Ovary (tissue), 9 donors: Measurements from ENCODE around the gene LRCH1. TPM values are rescaled to one million over a fixed set of nuclear protein-coding genes. Genes with fewer than 3 reads are reported as not detected.

ENCODE experiments used
- DNase-seq, 5 donors: peaks; one replicate each; pipeline ENCODE4 v3.0.0-alpha.2; 2019 to 2020
- H3K27ac ChIP-seq, 2 donors: fragments of 200-600 bp; one replicate each; pipeline versions ENCODE4 v1.5.1 to v1.8.0; 2019 to 2022
- H3K27me3 ChIP-seq: fragments of 200-600 bp; one replicate; pipeline ENCODE4 v1.8.0; 2022
- H3K36me3 ChIP-seq: fragments of 200-600 bp; sonication (generic); one replicate; pipeline ENCODE4 v1.5.1; 2019
- H3K4me1 ChIP-seq: one replicate; pipeline ENCODE4 v1.8.1; 2013; ENCODE audit warnings: mild to moderate bottlenecking, moderate library complexity; ENCODE audit not compliant: insufficient read depth
- H3K4me3 ChIP-seq: fragments of 200-600 bp; sonication (generic); one replicate; pipeline ENCODE4 v1.5.1; 2017
- H3K9me3 ChIP-seq, 2 donors: fragments of 200-600 bp in 1 of 2; sonication (generic) in 1 of 2; one replicate each; pipeline versions ENCODE4 v1.5.1 to v1.8.1; 2013 to 2019; ENCODE audit warnings: mild to moderate bottlenecking in 1 of 2, moderate library complexity in 1 of 2
- CTCF ChIP-seq, 3 donors: fragments of 450-650 bp in 2 of 3; fragments of 200-600 bp in 1 of 3; IDR thresholded peaks; one replicate each; pipeline versions ENCODE4 v1.5.1 to v1.8.0; 2016 to 2022; ENCODE audit warnings: antibody characterized with exemption in 3 of 3, mild to moderate bottlenecking in 1 of 3
- EP300 ChIP-seq: sonication (generic); formaldehyde crosslinking; IDR thresholded peaks from one replicate; pipeline ENCODE4 v1.6.1; 2017; ENCODE audit warnings: antibody characterized with exemption
- POLR2A ChIP-seq: fragments of 450-650 bp; IDR thresholded peaks from one replicate; pipeline ENCODE4 v1.6.1; 2017; ENCODE audit warnings: antibody characterized with exemption, mild to moderate bottlenecking, moderate library complexity
- WGBS, 3 donors: extraction: QIAGEN DNeasy Blood & Tissue Kit in 1 of 3; methylation state at CpG; one replicate each; pipeline versions ENCODE4 v1.1.5 to v1.1.7; 2013 to 2017; 5-methylcytosine and 5-hydroxymethylcytosine counted together
- intact Hi-C, 4 donors: fragments of 100-400 bp; cut with DNase I; formaldehyde crosslinking; loops; one replicate each; pipeline versions ENCODE4 v1.11.0 to v1.15.1; 2022 to 2023
- polyA plus RNA-seq, 2 donors: library from polyadenylated mRNA; stranded (reverse); fragments of 200-250 nt in 1 of 2; fragments of 350-450 nt in 1 of 2; fragmentation: Illumina TruSeq in 1 of 2; extraction: RNeasy Lipid Tissue Mini Kit (QIAGEN cat#74804) in 1 of 2; gene quantifications; one replicate each; pipeline ENCODE4 v1.2.3, GENCODE V29; 2013 to 2014
- total RNA-seq, 7 donors: library from RNA; depleted of rRNA in 2 of 7; stranded (reverse); fragments of >200 nt in 2 of 7; fragmentation: NEBNext Ultra II Directional in 3 of 7; extraction: Animal tissue kit (Norgen Biotek cat#: 25700) in 3 of 7; gene quantifications; one replicate each; pipeline versions ENCODE4 v1.1.0 to v1.2.4, GENCODE V29; 2016 to 2023
- donor health status: DM: no; HTN: no; CAD: no; lungs with moderate emphysema.
- donor health status: DM: no; HTN: no; CAD: no.
- donor health status: Bipolar disorder and iron deficiency.
- donor health status: DM: yes; HTN: yes; CAD: no.
- donor health status: DM: no; HTN: no; CAD: no.
- donor health status: DM: yes; HTN: yes; CAD: no.

The LRCH1 gene
- total and polyA plus RNA-seq, 9 donors: 7.6 to 19.3 (median 15.8) TPM

DNA sequence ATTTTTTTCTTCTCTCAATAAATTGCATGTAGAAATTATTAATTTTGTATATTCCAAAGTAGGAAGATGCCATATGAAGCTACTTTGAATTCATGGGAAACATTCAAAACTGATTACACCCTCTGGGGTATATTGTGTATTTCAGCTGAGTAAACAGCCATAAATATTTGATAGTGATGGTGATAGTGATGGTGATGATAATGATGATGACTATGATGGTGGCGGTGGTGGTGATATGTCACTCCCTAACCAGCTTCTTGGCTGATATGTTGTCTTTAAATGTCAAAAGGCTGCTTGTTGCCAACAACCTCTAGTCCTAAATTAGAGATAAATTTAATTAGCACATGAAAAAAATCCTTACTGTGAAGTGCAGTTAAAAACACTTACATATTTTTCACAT, 102.0 kb downstream of the LRCH1 start:
- Histone ChIP-seq H3K27me3 (no peaks in the 10 kb centered on the region), H3K4me3 (no peak overlapping the region), H3K9me3 (no peaks in the 10 kb centered on the region), H3K36me3 (no peaks in the 10 kb centered on the region), H3K4me1 (peaks cover 6% of the 10 kb centered on the region), H3K27ac (peak overlapping the region in 1 of 2 donors; percentile 64)
- TF ChIP-seq POLR2A (no peak), CTCF (IDR thresholded peaks at IDR 0.05) (no peak), EP300 (no peak)
- DNase-seq: no peak
- 49 to 64% (median 63%) methylated on average over 1 of the region's 1 CpG for WGBS, 3 donors
- intact Hi-C loops: no loop called here

DNA sequence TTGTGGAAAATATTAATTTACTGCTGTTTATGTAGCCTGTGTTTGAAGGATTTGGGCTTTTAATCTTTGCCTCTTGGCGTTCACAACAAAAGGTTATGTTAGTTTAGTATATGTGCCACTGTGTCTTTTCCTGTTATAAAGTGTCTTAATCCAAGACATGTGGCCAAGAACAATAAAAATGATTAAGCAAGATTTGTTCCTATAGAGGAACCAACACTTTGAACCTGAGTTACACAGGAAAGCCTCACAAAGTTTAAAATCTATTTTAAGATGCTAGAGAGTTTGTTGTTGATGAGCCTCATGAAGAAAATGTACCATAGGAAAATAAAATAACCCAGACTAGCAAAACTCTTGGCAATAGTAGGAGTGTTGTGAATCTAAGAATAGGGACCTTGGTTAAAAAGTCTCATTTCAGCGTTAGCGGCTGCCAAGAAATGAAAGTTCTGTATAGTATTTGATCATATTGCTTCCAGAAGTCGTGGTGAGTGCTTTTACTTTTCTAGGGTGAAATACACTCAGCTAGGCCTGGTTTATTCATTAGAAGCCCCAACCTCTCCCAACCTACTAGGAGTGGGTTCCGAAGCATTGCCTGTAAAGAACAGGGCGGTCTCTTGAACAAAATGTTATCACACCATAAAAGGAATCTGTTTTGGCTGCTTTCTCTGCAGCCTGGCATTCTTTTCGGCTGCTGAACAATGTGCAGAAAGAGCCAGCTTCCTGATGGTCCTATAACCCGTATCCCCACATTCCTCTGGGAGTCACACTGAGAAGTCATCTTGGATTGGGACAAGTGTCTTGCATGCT, 102.6 kb downstream of the LRCH1 start:
- 8 to 15% (median 13%) methylated on average over 8 of the region's 8 CpGs for WGBS, 3 donors
- intact Hi-C loops: no loop called here
- H3K4me3 ChIP-seq: no peak overlapping the region
- no peak for DNase-seq
- H3K27me3 ChIP-seq: no peaks in the 10 kb centered on the region
- no peaks in the 10 kb centered on the region for H3K9me3 ChIP-seq
- H3K4me1 ChIP-seq: peaks cover 6% of the 10 kb centered on the region
- TF ChIP-seq EP300: no peak
- TF ChIP-seq CTCF (IDR thresholded peaks at IDR 0.05): no peak
- no peak for TF ChIP-seq POLR2A
- H3K27ac ChIP-seq: peak overlapping the region; percentile 12 to 64
- H3K36me3 ChIP-seq: no peaks in the 10 kb centered on the region

DNA sequence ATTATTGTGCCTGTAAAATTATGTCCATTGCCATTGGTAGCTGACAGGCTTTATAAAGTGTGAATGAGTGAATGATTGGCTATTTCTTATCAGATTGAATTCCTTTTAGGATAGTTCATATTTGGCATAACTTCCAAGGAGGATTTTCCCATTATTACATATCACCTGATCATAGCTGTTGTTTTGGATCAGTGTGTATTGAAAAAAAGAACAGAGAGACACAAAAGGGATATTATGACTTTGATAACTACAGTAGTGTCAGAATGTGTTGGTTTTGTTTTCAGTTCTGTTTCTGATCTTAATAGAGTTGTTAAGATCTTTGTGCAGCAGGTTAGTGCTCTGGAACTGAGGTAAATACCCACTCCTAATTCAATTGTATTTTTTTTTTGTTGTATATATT, 103.8 kb downstream of the LRCH1 start:
- Histone ChIP-seq H3K9me3 (no peaks in the 10 kb centered on the region), H3K27ac (no peak overlapping the region), H3K27me3 (no peaks in the 10 kb centered on the region), H3K4me1 (peaks cover 6% of the 10 kb centered on the region), H3K4me3 (no peak overlapping the region), H3K36me3 (no peaks in the 10 kb centered on the region)
- no peak for DNase-seq
- intact Hi-C loops: no loop called here
- TF ChIP-seq POLR2A (no peak), CTCF (IDR thresholded peaks at IDR 0.05) (no peak), EP300 (no peak)

- H3K4me1 ChIP-seq: peaks cover 6% of the 10 kb centered on the region
- H3K36me3 ChIP-seq: no peaks in the 10 kb centered on the region
- 78 to 84% (median 82%) methylated on average over 6 of the region's 6 CpGs for WGBS, 3 donors
- H3K4me3 ChIP-seq: no peak overlapping the region
- no peak overlapping the region for H3K27ac ChIP-seq
- intact Hi-C loops: no loop called here
- H3K9me3 ChIP-seq: no peaks in the 10 kb centered on the region
- no peaks in the 10 kb centered on the region for H3K27me3 ChIP-seq
- no peak for DNase-seq
- no peak for TF ChIP-seq CTCF (IDR thresholded peaks at IDR 0.05)
- no peak for TF ChIP-seq EP300
- no peak for TF ChIP-seq POLR2A
Observed at GRCh38 chr13:46659413-46660065, 106.6 kb downstream of the LRCH1 start.
